Suprapubic skin (tissue), 4 donors: ENCODE results near the gene TGFBR3. TPM values are rescaled to one million over a fixed set of nuclear protein-coding genes. Genes with fewer than 3 reads are reported as not detected.
"Not testable (repeated sequence)": the region's sequence is repeated elsewhere in the genome, so short reads cannot be mapped to it uniquely, and the experiment has no call there.

Experiments
- DNase-seq, 2 donors: peaks; one replicate each; pipeline ENCODE4 v3.0.0-alpha.2; 2019; ENCODE audit warnings: low spot score in 2 of 2
- H3K27ac ChIP-seq: fragments of 200-600 bp; sonication (generic); one replicate; pipeline ENCODE4 v1.5.1; 2019
- H3K27me3 ChIP-seq: fragments of 200-600 bp; sonication (generic); one replicate; pipeline ENCODE4 v1.5.1; 2019
- H3K36me3 ChIP-seq: fragments of 200-600 bp; sonication (generic); one replicate; pipeline ENCODE4 v1.5.1; 2019
- H3K4me1 ChIP-seq: fragments of 200-600 bp; sonication (generic); one replicate; pipeline ENCODE4 v1.5.1; 2019
- H3K4me3 ChIP-seq: fragments of 200-600 bp; sonication (generic); one replicate; pipeline ENCODE4 v1.5.1; 2019; ENCODE audit warnings: mild to moderate bottlenecking
- H3K9me3 ChIP-seq: fragments of 200-600 bp; sonication (generic); one replicate; pipeline ENCODE4 v1.5.1; 2019
- CTCF ChIP-seq, 2 donors: fragments of 200-600 bp in 1 of 2; fragments of 450-650 bp in 1 of 2; sonication (generic) in 1 of 2; IDR thresholded peaks; one replicate each; pipeline ENCODE4 v1.5.1; 2016 to 2019; ENCODE audit warnings: antibody characterized with exemption in 2 of 2, mild to moderate bottlenecking in 1 of 2, moderate library complexity in 1 of 2
- EP300 ChIP-seq: sonication (generic); formaldehyde crosslinking; IDR thresholded peaks from one replicate; pipeline ENCODE4 v1.6.1; 2017; ENCODE audit warnings: antibody characterized with exemption
- POLR2A ChIP-seq, 2 donors: fragments of 450-650 bp; IDR thresholded peaks; one replicate each; pipeline ENCODE4 v1.6.1; 2017; ENCODE audit warnings: antibody characterized with exemption in 2 of 2, mild to moderate bottlenecking in 2 of 2, moderate library complexity in 2 of 2
- POLR2AphosphoS5 ChIP-seq, 3 donors: sonication (generic); formaldehyde crosslinking; IDR thresholded peaks; one replicate each; pipeline ENCODE4 v1.6.1; 2017; ENCODE audit warnings: antibody characterized with exemption in 3 of 3
- WGBS: methylation state at CpG from one replicate; pipeline ENCODE4 v1.1.5; 2018; 5-methylcytosine and 5-hydroxymethylcytosine counted together
- total RNA-seq, 4 donors: library from RNA; depleted of rRNA; stranded (reverse); fragments of >200 nt; gene quantifications; one replicate each; pipeline ENCODE4 v1.1.0, GENCODE V29; 2016

The TGFBR3 gene
- total RNA-seq, 4 donors from 2014 or later, result 91.3 to 131 (median 114) TPM

GRCh38 chr1:91836331-91837040, 49.5 kb downstream of the TGFBR3 start:
- H3K9me3 ChIP-seq, result no peaks in the 10 kb centered on the region
- H3K4me1 ChIP-seq, result peaks cover 15% of the 10 kb centered on the region
- no peak overlapping the region for H3K27ac ChIP-seq
- WGBS, result 78% methylated on average over 8 of the region's 8 CpGs
- no peak overlapping the region for H3K4me3 ChIP-seq
- H3K36me3 ChIP-seq, result no peaks in the 10 kb centered on the region
- TF ChIP-seq POLR2AphosphoS5 (IDR thresholded peaks at IDR 0.05), result no peak
- TF ChIP-seq EP300, result no peak
- no peak for TF ChIP-seq POLR2A (IDR thresholded peaks at IDR 0.05)
- TF ChIP-seq CTCF (IDR thresholded peaks at IDR 0.05), result no peak
- no peaks in the 10 kb centered on the region for H3K27me3 ChIP-seq
- no peak for DNase-seq

DNA sequence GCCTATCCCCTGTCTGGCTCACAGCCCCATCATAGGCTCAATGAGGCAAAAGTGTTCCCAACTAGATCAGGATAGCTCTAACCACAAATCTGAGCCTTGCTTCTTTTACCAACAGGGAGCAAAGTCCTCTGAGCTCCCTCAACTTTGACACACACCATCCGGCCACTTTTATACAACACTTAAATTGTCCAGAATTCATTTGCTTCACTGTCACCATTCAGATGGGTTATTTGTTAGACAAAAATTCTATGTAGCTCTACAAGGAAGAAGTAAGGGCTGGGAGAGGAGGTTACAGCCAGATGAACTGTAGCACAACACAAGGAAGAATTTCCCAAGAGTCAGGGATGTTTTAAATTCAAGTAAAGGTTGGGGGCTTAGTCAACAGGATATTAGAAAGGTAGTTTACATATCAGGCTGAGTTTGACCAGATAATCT, 50.8 kb downstream of the TGFBR3 start:
- TF ChIP-seq POLR2A (IDR thresholded peaks at IDR 0.05) (no peak), EP300 (no peak), CTCF (IDR thresholded peaks at IDR 0.05) (no peak), POLR2AphosphoS5 (IDR thresholded peaks at IDR 0.05) (no peak)
- Histone ChIP-seq H3K9me3 (no peaks in the 10 kb centered on the region), H3K36me3 (no peaks in the 10 kb centered on the region), H3K27ac (no peak overlapping the region), H3K4me3 (no peak overlapping the region), H3K4me1 (peaks cover 25% of the 10 kb centered on the region), H3K27me3 (no peaks in the 10 kb centered on the region)
- DNase-seq, result no peak
- 95% methylated on average over 1 of the region's 1 CpG for WGBS

- H3K27me3 ChIP-seq, H3K9me3 ChIP-seq, H3K36me3 ChIP-seq, H3K4me3 ChIP-seq, DNase-seq, H3K27ac ChIP-seq: not testable (repeated sequence)
- WGBS, result 95% methylated on average over 7 of the region's 7 CpGs
- peaks cover 30% of the 10 kb centered on the region for H3K4me1 ChIP-seq
These were observed 51.4 kb downstream of the TGFBR3 start for GRCh38 chr1:91834549-91834948.

- WGBS, result 94% methylated on average over 1 of the region's 1 CpG
- no peak for TF ChIP-seq EP300
- TF ChIP-seq POLR2AphosphoS5 (IDR thresholded peaks at IDR 0.05), result no peak
- TF ChIP-seq CTCF (IDR thresholded peaks at IDR 0.05), result no peak
- no peak for TF ChIP-seq POLR2A (IDR thresholded peaks at IDR 0.05)
- Histone ChIP-seq H3K36me3 (no peaks in the 10 kb centered on the region), H3K27ac (no peak overlapping the region), H3K4me3 (no peak overlapping the region), H3K27me3 (no peaks in the 10 kb centered on the region), H3K9me3 (no peaks in the 10 kb centered on the region), H3K4me1 (peaks cover 36% of the 10 kb centered on the region)
- no peak for DNase-seq
These were observed 52.0 kb downstream of the TGFBR3 start for GRCh38 chr1:91833946-91834345.

DNA sequence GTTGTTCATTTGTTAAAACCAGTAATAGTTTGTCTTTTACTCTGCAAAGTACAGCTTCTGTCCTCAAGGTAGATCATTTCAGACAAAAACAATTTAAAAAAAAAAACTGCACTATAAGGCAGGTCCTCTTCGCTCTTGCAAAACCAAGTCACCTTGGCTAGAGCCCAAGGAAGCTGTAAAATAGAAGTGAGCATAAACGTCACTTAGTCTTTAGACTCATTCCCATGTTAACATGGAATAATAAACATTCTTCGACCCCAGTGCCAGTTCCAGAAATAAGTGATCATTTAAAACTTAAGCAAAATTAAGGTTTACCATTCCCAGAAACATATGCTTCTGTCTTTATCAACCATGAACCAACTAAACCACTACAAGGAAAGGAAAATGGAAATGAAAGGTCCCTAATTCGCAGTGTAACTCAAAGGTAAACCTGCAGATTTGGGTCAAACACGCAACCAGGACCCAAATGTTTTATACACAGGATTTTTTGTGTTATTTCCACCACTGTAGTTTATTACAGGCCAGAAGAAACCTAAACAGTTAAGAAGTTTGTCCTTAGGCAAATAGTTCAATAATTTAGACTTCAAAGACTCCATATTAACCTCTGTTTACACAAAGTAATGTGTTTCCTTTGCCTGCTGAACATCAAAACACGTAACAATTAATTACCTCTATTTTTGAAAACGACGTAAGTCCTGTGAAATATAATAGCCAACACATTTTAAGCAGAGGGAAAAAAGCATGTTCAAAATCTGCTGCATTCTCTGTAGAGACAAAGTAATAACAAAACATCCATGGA, 54.6 kb downstream of the TGFBR3 start:
- Histone ChIP-seq H3K27me3 (no peaks in the 10 kb centered on the region), H3K9me3 (no peaks in the 10 kb centered on the region), H3K4me1 (peaks cover 60% of the 10 kb centered on the region), H3K27ac (no peak overlapping the region), H3K36me3 (no peaks in the 10 kb centered on the region), H3K4me3 (no peak overlapping the region)
- no peak for DNase-seq
- TF ChIP-seq POLR2A (IDR thresholded peaks at IDR 0.05), result no peak
- no peak for TF ChIP-seq EP300
- TF ChIP-seq POLR2AphosphoS5 (IDR thresholded peaks at IDR 0.05), result no peak
- TF ChIP-seq CTCF (IDR thresholded peaks at IDR 0.05), result no peak
- WGBS, result 45% methylated on average over 8 of the region's 8 CpGs
